ENCODE measurements around the gene DBH. TPM values are rescaled to one million over a fixed set of nuclear protein-coding genes. Genes with fewer than 3 reads are reported as not detected.

The DBH gene
- total RNA-seq, 1 experiment from 2014 or later: not detected

DNA sequence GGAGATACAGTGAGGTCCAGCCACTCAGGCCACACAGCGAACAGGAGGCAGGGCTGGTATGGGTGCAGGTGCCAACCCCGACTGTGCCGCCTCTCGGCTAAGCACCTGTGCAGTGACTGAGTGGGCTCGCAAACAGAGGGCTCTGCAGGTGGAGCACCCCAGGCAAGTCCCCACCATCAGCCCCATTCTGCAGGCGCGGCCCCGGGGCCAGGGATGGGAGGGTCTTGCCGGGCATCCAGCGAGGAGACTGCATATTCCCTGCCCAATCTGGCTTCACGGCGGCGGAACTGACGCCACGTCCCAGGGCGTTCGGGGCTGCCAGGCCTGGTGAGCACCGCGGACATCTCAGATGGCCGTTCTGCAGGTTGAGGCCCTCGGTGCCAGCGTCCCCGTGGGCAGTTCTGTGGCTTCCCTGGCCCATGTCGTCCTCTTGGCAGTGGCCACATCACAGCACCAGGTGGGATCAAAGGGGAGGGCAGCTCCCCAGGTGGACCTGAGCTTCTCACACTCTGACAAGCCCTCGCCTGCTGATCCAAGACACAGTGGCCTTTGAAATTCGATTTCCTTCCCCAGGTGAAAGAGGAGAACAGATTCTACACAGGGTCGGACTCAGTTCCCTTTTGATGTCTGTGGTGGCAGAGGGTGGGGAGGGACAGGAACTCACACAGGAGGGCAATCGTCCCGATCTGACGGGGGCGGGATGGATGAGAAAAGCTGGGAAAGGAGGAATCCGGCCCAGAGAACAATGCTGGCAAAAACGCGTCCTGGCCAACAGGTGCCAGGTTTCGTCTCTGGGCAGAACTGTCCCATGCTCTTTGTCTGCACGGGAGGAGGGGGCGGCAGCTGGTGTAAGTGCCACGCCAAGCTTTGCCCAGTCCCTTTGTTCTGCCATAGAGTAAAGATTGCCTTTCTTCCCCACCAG, 18.8 kb downstream of the DBH start:
- Mint-ChIP-seq H3K27me3 (ENCODE audit: insufficient read depth, unreplicated experiment) (peaks cover 93% of the 10 kb centered on the region), H3K4me3 (ENCODE audit: unreplicated experiment) (no peak overlapping the region), H3K36me3 (ENCODE audit: insufficient read depth, unreplicated experiment) (no peaks in the 10 kb centered on the region), H3K9me3 (ENCODE audit: unreplicated experiment) (no peaks in the 10 kb centered on the region), H3K27ac (ENCODE audit: low read depth, unreplicated experiment) (no peak overlapping the region), H3K4me1 (ENCODE audit: insufficient read depth, unreplicated experiment) (peaks cover 13% of the 10 kb centered on the region)
- DNase-seq (ENCODE audit: unreplicated experiment): no peak
- TF ChIP-seq, protein P1, sequence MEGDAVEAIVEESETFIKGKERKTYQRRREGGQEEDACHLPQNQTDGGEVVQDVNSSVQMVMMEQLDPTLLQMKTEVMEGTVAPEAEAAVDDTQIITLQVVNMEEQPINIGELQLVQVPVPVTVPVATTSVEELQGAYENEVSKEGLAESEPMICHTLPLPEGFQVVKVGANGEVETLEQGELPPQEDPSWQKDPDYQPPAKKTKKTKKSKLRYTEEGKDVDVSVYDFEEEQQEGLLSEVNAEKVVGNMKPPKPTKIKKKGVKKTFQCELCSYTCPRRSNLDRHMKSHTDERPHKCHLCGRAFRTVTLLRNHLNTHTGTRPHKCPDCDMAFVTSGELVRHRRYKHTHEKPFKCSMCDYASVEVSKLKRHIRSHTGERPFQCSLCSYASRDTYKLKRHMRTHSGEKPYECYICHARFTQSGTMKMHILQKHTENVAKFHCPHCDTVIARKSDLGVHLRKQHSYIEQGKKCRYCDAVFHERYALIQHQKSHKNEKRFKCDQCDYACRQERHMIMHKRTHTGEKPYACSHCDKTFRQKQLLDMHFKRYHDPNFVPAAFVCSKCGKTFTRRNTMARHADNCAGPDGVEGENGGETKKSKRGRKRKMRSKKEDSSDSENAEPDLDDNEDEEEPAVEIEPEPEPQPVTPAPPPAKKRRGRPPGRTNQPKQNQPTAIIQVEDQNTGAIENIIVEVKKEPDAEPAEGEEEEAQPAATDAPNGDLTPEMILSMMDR (IDR thresholded peaks at IDR 0.05; ENCODE audit: unreplicated experiment): no peak
- CTCF ChIA-PET: interaction anchor here (0.6 to 0.7 kb wide), 3 partner anchors 21 to 1813 kb away, joined by 3 to 4 read pairs (median 3); no protein-coding TSS in a partner anchor
- BruUV-seq (replicated peaks): no TSS peak
- POLR2A ChIA-PET: interaction anchor here (0.7 kb wide), 1 partner anchor 65 kb away, joined by 3 read pairs; no protein-coding TSS in a partner anchor
- intact Hi-C loops (cut with micrococcal nuclease): no loop called here

DNA sequence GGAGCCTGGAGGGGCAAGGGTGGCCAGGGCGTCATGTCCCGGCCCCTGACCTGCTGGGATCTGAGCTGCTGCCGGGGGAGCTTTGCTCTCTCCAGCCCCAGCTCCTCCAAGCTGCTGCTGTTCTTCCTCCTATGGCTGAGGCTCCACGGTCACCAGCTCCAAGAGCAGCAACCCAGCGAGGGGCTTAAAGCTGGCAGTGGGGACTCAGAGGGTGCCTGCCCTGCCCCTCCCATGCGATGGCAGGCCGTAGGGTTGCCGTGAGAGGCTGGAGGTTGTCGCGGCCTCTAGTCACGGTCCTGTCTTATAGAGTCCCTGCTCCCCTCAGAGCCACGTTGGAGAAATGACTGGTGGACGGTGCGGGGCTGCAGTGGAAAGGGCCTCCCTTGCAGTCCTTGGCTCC, 19.5 kb downstream of the DBH start:
- intact Hi-C loops (cut with micrococcal nuclease): no loop called here

DNA sequence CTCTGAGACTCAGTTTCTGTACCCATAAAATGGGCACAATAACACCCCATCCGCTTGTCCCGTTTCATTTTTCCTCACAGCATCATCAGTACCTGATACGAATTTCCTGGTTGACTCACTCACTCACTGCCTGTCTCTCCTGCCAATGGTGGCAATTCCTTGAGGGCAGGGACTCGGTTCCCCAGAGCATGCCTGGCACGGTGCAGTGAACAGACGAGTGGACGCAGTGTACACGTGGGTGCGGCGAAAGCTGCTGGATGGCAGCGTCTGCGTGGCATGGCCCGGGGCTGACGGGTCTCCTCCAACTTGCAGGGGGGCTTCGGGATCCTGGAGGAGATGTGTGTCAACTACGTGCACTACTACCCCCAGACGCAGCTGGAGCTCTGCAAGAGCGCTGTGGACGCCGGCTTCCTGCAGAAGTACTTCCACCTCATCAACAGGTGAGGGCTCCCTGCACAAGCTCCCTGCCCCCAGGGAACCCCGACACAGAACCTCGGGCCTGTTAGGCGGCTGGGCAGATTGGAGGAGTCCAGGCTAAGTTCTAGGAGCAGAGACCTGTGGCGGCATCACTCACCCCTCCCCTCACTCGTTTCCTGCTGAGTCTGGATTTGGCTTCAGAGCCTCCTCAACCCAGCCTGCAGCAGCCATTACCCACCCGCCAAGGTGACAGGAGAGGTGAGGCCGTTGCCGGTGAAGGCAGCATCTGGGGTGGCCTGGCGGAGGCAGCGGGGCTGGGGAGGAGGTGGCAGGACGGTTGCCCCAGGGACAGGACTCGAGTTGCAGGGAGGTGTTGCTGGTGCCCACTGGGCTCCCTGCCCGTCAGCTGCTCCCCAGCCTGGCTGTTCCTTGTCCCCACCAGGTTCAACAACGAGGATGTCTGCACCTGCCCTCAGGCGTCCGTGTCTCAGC, 20.3 kb downstream of the DBH start:
- H3K9me3 Mint-ChIP-seq (ENCODE audit: unreplicated experiment): no peaks in the 10 kb centered on the region
- TF ChIP-seq, protein P1 (IDR thresholded peaks at IDR 0.05; ENCODE audit: unreplicated experiment): no peak
- no peak for DNase-seq (ENCODE audit: unreplicated experiment)
- no peaks in the 10 kb centered on the region for H3K36me3 Mint-ChIP-seq (ENCODE audit: insufficient read depth, unreplicated experiment)
- peaks cover 13% of the 10 kb centered on the region for H3K4me1 Mint-ChIP-seq (ENCODE audit: insufficient read depth, unreplicated experiment)
- H3K27ac Mint-ChIP-seq (ENCODE audit: low read depth, unreplicated experiment): no peak overlapping the region
- H3K27me3 Mint-ChIP-seq (ENCODE audit: insufficient read depth, unreplicated experiment): peaks cover 86% of the 10 kb centered on the region
- ChIA-PET POLR2A (no interaction called here), CTCF (no interaction called here)
- BruUV-seq (replicated peaks): no TSS peak
- H3K4me3 Mint-ChIP-seq (ENCODE audit: unreplicated experiment): no peak overlapping the region
- intact Hi-C loops (cut with micrococcal nuclease): no loop called here

More for the DNA sequence above, 19.5 kb downstream of the DBH start:
- TF ChIP-seq, protein P1 (IDR thresholded peaks at IDR 0.05; ENCODE audit: unreplicated experiment): no peak
- no peak overlapping the region for H3K27ac Mint-ChIP-seq (ENCODE audit: low read depth, unreplicated experiment)
- no TSS peak for BruUV-seq (replicated peaks)
- ChIA-PET CTCF (interaction anchor here (0.6 kb wide), 1 partner anchor 1814 kb away, joined by 3 read pairs; no protein-coding TSS in a partner anchor), POLR2A (no interaction called here)
- no peaks in the 10 kb centered on the region for H3K9me3 Mint-ChIP-seq (ENCODE audit: unreplicated experiment)
- DNase-seq (ENCODE audit: unreplicated experiment): no peak
- peaks cover 89% of the 10 kb centered on the region for H3K27me3 Mint-ChIP-seq (ENCODE audit: insufficient read depth, unreplicated experiment)
- H3K4me1 Mint-ChIP-seq (ENCODE audit: insufficient read depth, unreplicated experiment): peaks cover 13% of the 10 kb centered on the region
- H3K4me3 Mint-ChIP-seq (ENCODE audit: unreplicated experiment): no peak overlapping the region
- H3K36me3 Mint-ChIP-seq (ENCODE audit: insufficient read depth, unreplicated experiment): no peaks in the 10 kb centered on the region

Data from MCF 10A (cell line).